HS-5 (cell line): ENCODE measurements around the gene CFAP299.

Experiments
- DNase-seq: peaks from one replicate; pipeline ENCODE4 v3.0.0-alpha.2; 2012; ENCODE audit warnings: low read depth

Gene CFAP299

DNA sequence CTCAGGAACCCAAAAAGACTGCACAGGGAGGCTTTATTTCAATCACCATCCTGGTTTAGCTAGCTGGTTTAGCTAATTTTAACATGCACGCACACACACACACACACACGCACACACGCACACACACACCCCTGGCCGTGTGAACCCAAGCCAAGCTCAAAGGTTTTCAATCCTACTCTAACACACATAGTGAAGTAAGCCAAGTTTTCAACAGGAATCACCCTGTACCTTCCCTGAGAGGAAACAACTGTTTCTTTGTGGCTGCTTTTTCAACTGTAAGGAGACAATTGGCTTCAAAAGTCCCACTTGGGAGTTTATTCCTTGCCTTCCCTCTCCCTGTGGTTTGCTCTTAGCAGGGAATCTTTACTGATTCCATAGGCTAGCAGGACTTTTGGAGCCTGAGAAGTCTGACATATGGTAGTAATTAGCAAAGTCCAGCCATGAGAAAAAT lies 596.1 kb downstream of the CFAP299 start:
- DNase-seq = no peak

DNA sequence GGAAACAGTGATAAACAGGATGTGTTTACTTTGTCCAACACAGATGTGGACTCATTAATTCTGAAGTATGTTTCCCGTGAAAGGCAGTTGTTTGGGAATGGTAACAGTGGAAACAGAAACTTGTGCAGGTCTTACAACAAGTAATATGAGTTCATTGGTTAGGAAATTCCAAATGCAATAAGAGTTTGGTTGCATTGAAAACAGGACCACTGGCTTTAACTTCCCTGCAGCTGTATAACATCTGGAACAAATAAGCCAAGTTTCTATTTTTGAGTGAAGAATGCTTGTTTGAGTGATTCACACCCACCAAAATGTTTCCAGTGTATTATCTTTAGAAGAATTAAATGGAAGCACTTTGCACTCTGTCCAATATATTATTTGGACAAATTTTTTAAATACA lies 612.6 kb downstream of the CFAP299 start:
- DNase-seq = peak; percentile 4

DNA sequence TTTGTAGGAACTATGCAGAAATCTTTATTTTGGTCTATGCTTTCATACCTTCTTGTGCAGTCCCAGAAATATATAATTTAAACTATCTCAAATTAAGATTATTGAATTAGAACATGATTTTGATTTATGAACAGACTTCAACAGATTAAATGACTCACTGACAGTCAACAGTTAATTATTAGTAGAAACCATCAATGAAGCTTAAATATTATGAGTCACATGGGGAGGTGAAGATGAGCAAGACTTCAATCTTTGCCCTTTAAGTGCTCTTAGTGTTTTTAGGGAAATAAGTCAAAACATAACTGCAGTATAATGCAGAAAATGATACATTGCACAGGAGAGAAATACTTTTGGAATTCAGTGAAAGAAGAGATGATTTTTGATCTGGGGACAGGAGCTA lies 613.5 kb downstream of the CFAP299 start:
- no peak for DNase-seq

DNA sequence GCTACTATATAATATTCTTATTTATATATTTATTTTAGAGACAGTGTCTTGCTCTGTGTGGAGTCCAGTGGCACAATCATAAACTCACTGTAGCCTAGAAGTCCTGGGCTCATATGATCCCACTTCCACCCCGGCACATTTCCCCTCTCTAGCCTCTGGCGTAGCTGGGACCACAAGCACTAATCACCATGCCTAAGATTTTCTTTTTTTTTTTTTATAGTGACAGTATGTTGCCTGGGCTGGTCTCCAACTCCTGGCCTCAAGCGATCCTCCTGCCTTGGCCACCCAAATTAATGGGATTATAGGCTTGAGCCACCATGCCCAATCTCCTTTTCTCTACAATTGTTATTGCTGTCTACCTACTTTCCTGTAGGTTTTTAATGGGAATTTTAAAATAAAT lies 620.9 kb downstream of the CFAP299 start:
- DNase-seq = no peak

DNA sequence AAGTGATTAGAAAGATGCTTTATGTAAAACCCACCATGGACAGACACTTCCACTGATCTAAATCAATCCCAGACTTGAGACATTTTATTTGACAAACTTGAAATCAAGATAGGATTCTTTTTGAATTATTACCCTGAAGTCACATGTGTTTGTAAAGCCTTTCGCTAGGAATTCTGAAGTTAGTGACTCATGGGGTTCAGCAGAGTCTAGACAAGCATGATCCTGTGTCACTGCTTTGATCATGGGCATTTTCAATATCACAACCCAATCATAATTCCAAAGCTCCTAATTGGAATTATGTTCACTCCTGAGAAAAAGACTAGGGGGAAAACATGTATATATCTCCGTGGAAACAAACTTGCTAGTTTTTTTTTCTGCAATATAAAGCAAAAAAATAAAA lies 627.5 kb downstream of the CFAP299 start:
- DNase-seq = peak; percentile 2

DNA sequence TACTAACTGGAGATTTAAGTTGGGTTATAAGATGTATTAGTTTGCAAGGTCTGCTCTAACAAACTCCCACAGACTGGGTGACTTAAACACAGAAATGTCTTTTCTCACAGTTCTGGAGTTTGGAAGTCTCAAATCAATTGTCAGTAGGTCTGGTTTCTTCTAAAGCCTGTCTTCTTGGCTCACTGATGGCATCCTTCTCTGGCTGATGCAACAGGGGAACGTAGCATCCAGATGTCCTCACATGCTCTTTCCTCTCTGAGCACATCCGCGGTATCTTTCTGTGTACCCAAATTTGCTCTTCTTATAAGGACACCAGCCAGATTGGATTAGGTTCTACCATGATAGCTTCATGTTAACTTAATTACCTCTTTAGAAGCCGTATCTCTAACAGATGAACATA lies 631.8 kb downstream of the CFAP299 start:
- DNase-seq = no peak

DNA sequence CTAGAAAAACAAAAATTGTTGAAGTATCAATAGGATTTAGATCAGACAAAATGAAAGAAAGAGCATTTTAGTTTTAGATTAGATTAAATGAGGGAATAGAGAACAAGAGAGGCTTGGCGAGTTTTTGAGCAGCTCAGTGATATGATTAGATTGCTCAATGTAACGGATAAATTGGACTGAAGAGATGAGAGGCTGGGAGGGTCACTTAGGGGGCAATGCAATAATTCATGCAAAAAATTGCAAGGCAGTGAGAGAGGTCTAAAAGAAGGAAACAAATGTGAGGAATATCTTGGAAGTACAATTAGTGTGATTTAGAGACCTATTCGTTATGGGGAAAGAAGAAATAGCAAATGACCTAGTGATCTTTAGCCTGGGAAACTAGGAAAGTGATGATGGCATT lies 644.7 kb downstream of the CFAP299 start:
- DNase-seq = no peak

DNA sequence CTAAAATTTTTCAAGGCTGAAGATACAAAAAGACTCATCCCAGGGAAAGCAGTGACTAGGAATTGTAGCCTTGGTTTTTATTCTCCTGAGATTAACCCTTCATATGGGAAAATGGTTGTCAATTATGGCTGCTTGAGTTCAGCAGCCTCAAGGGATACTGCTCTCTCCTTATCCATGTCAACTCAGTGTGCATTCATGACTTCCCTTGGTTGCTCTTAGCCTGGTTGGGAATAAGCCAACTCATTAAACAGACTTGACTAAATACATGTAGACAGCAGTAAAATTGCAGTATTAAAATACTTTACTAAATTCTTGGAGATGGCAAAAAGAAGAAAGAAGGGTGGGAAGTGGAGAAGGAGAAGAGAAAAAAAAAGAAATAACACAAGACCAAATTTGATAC lies 650.5 kb downstream of the CFAP299 start:
- DNase-seq = no peak

DNA sequence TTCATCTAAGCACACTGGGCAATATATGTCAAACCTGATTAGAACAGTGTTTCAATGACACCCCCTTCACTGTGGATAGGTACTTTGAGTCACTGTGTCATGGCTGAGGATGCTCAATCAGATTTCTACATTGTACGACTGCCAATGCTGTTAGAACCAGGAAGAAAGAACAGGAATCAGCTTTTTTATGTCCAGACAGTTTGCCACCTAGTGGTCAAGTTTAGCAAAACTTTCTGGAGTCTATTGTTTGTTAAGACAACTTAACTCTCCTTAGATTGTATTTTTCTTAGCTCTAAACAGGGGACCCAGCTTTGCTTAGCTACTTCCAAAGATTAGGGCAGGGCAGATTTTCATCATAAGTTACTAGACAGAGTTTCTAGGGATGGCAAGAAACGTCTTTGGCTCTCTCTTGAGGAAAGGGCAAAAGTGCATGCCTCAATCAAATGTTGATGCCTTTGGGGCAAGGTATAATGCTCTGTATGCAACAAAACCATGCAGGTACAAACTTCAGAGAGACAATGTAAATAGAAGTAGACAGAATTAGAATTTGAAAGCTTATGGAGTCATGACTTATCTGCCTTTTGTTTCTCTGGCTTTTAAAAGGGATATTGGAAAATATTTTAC lies 654.5 kb downstream of the CFAP299 start:
- DNase-seq = peak; percentile 34

DNA sequence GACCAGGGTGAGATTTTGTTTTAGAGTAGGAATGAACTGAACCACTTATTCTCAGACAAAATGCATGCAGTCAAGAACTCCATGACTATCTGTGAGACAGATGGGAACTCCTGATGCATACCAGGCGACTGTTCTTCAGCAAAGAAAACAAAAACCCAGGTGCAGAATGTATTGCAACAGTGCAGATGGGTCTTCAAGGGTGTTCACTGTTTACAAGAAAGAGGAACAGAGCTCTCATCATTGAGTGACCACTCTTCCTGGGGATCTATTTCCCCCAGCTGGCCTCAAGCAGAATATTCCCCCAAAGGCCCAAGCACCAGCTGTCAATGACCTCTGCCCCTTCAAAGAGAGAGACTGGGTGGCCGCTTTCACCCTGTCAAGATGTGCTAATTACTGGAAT lies 655.3 kb downstream of the CFAP299 start:
- no peak for DNase-seq

DNA sequence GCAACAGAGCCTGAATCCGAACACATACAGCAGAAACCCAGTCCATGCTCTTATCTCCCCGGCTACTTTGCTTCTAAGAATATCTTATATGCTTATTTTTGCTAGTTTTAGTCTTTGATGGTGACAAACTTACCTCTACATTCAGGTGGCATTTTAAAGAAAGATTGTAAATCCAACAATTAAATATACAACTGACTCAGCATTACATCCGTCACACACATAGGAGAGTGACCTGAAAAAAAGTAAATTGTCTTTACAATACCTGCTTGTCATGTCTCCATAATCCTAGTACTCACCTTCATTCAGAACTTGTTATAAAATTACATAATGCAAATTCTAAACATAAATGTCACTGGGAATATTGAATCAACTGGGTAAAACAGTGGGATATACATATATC lies 664.4 kb downstream of the CFAP299 start:
- no peak for DNase-seq

DNA sequence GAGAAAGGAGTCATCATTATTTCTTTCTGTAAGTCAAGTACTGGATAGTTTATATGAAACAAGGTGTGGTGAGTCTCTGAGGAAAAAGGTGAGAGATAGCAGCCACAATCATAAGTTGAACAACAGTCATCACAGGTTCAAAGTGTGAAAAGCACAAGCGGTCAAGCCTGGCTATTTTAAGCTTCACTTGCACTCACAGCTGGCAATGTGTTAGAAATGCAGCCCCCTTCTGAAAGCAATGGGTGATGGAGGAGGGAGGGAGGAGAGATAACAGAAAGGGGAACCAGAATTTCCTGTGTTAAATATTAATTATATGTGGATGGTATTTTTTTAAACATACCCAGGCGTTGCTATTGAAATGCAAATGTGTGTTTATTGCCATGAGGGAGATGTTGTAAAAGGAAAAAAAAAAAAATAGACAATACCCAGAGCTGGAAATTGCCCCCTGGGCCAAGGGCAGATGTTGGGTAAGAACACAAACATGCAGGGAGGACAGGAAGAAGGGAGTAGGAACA lies 668.1 kb downstream of the CFAP299 start:
- no peak for DNase-seq

DNA sequence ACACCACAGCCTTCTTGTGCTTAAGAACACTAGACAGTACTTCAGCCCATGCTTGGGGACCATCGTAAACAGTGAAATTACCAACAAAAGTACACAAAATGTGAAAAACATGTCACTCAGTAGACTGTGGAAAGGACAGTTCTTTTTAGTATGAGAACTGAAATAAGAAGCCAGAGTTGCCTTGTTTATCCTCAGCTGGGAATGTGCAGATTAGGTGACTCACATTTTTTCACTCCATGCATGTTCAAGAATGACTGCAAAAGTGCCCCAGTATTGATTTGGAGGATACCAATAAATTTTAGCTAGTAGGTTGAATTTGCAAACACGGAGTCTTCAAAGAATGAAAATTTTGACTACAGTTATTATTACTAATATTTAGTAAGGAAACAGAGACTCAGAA lies 671.9 kb downstream of the CFAP299 start:
- no peak for DNase-seq
